HCT116 (cell line): Measurements from ENCODE around the gene RCC2. TPM values are rescaled to one million over a fixed set of nuclear protein-coding genes. Genes with fewer than 3 reads are reported as not detected.

Source experiments
- ATAC-seq: fragments of 200-7000 bp; cut with Tn5 transposase; 2 replicates; pipeline ENCODE4 v1.9.1; 2020; ENCODE audit warnings: mild to moderate bottlenecking, moderate library complexity
- BruUV-seq: library from RNA; stranded (reverse); fragments of 400-500 nt; replicated peaks from 2 replicates; lab custom pipeline; 2021; lab: Mats Ljungman, UMichigan
- CTCF ChIA-PET: fragments of 300-600 bp; sonication (Branson Sonifier 250); formaldehyde crosslinking; loops from one replicate; lab custom pipeline; 2021; ENCODE audit warnings: antibody characterized with exemption; lab: Charles Lee
- POLR2A ChIA-PET: fragments of 300-600, 350-600 bp; sonication (Branson Sonifier 250); formaldehyde crosslinking; loops from one replicate; lab custom pipeline; 2021; ENCODE audit warnings: antibody characterized with exemption; lab: Charles Lee
- RAD21 ChIA-PET, 2 experiments: fragments of 300-600 bp; sonication (Branson Sonifier 250); formaldehyde crosslinking; loops; one replicate each; lab custom pipeline; 2023; ENCODE audit warnings: low total read pairs in 2 of 2; ENCODE audit not compliant: uncharacterized antibody in 2 of 2, unreplicated experiment in 2 of 2, low non-redundant PET in 1 of 2; lab: Charles Lee
- DNase-seq: peaks from one replicate; pipeline ENCODE4 v3.0.0-alpha.2; 2010; ENCODE audit warnings: low read depth, low spot score
- H2AFZ ChIP-seq: fragments of 200-600 bp; shearing (Covaris generic), sonication (generic); 2 replicates; pipeline ENCODE4 v1.6.1; 2017; ENCODE audit warnings: low read depth, mixed run types, mixed read lengths, antibody characterized with exemption, low read length; ENCODE audit not compliant: poor library complexity, severe bottlenecking
- H3K27ac ChIP-seq: 2 replicates; pipeline ENCODE4 v1.5.1; 2012; ENCODE audit warnings: low read depth, low read length
- H3K27me3 ChIP-seq: fragments of 200-600 bp; sonication (generic); 2 replicates; pipeline ENCODE4 v1.6.1; 2016; ENCODE audit warnings: mixed run types, low read length, mixed read lengths; ENCODE audit not compliant: insufficient read depth
- H3K36me3 ChIP-seq, 2 experiments: fragments of 200-500 bp in 1 of 2; fragments of 200-600 bp in 1 of 2; sonication (Bioruptor generic) in 1 of 2; sonication (generic) in 1 of 2; 2 replicates each; pipeline versions ENCODE4 v1.5.1 to v1.6.1; 2014 to 2016; ENCODE audit warnings: low read length in 2 of 2, inconsistent platforms in 1 of 2, mixed read lengths in 1 of 2, mixed run types in 1 of 2; ENCODE audit not compliant: insufficient read depth in 2 of 2, control insufficient read depth in 1 of 2
- H3K4me1 ChIP-seq, 2 experiments: fragments of 200-600 bp in 1 of 2; sonication (generic) in 1 of 2; 2 replicates each; pipeline versions ENCODE4 v1.5.1 to v1.6.1; 2012 to 2017; ENCODE audit warnings: low read length in 2 of 2, inconsistent platforms in 1 of 2, mild to moderate bottlenecking in 1 of 2, mixed read lengths in 1 of 2, mixed run types in 1 of 2, moderate library complexity in 1 of 2; ENCODE audit not compliant: insufficient read depth in 2 of 2, control insufficient read depth in 1 of 2
- H3K4me2 ChIP-seq: fragments of 200-600 bp; sonication (generic); 2 replicates; pipeline ENCODE4 v1.6.1; 2017; ENCODE audit warnings: mixed run types, low read length, mixed read lengths
- H3K4me3 ChIP-seq, 2 experiments: fragments of 200-600 bp in 1 of 2; sonication (generic) in 1 of 2; replicated peaks in 1 of 2; 2 replicates each; pipeline ENCODE4 v1.5.1; 2011 to 2016; ENCODE audit warnings: low read length in 2 of 2, control low read depth in 1 of 2, low read depth in 1 of 2, mild to moderate bottlenecking in 1 of 2, mixed read lengths in 1 of 2, mixed run types in 1 of 2
- H3K79me2 ChIP-seq: fragments of 200-600 bp; sonication (generic); 2 replicates; pipeline ENCODE4 v1.6.1; 2017; ENCODE audit warnings: mild to moderate bottlenecking, mixed run types, low read length, moderate library complexity, mixed read lengths; ENCODE audit not compliant: insufficient read depth
- H3K9ac ChIP-seq: fragments of 200-600 bp; sonication (generic); 2 replicates; pipeline ENCODE4 v1.6.1; 2016; ENCODE audit warnings: low read length, mixed read lengths
- H3K9me2 ChIP-seq: fragments of 200-600 bp; sonication (generic), shearing (Covaris generic); 2 replicates; pipeline ENCODE4 v1.6.1; 2017; ENCODE audit warnings: mixed run types, mild to moderate bottlenecking, moderate library complexity; ENCODE audit not compliant: insufficient read depth
- H3K9me3 ChIP-seq, 2 experiments: fragments of 200-500 bp in 1 of 2; fragments of 200-600 bp in 1 of 2; sonication (Bioruptor generic) in 1 of 2; sonication (generic) in 1 of 2; 2 replicates each; pipeline ENCODE4 v1.6.1; 2014 to 2017; ENCODE audit warnings: low read length in 2 of 2, mixed read lengths in 2 of 2, inconsistent platforms in 1 of 2, low read depth in 1 of 2, mild to moderate bottlenecking in 1 of 2, mixed run types in 1 of 2, moderate library complexity in 1 of 2; ENCODE audit not compliant: control insufficient read depth in 1 of 2, insufficient read depth in 1 of 2
- H4K20me1 ChIP-seq: fragments of 200-600 bp; sonication (generic), shearing (Covaris generic); 2 replicates; pipeline ENCODE4 v1.6.1; 2017; ENCODE audit warnings: mixed run types, mild to moderate bottlenecking, moderate library complexity; ENCODE audit not compliant: insufficient read depth
- CBX3 ChIP-seq: IDR thresholded peaks from 2 replicates; pipeline ENCODE4 v1.6.1; 2012; ENCODE audit warnings: low read depth
- EGR1 ChIP-seq: IDR thresholded peaks from 2 replicates; pipeline ENCODE4 v1.6.1; 2012; ENCODE audit warnings: low read depth
- ELF1 ChIP-seq: IDR thresholded peaks from 2 replicates; pipeline ENCODE4 v1.6.1; 2012; ENCODE audit warnings: low read depth, borderline replicate concordance
- JUND ChIP-seq: IDR thresholded peaks from 2 replicates; pipeline ENCODE4 v1.6.1; 2012
- POLR2A ChIP-seq: IDR thresholded peaks from 2 replicates; pipeline ENCODE4 v1.7.0; 2011; ENCODE audit warnings: borderline replicate concordance; ENCODE audit not compliant: insufficient read depth, insufficient read length; ENCODE audit errors: extremely low read depth
- REST ChIP-seq: IDR thresholded peaks from 2 replicates; pipeline ENCODE4 v1.6.1; 2012; ENCODE audit warnings: low read depth
- intact Hi-C: fragments of 100-400 bp; cut with micrococcal nuclease; formaldehyde crosslinking; loops from 2 replicates; pipeline ENCODE4 v1.10.0; 2022
- total RNA-seq: library from RNA; stranded (reverse); gene quantifications from one replicate; pipeline ENCODE4 v1.2.1, GENCODE V29; 2021; ENCODE audit not compliant: unreplicated experiment

Gene RCC2
- total RNA-seq, 1 experiment from 2014 or later = 178 TPM

GRCh38 chr1:17439250-17440073 lies at the start of gene RCC2 (continued):
- TF ChIP-seq REST (no peak), CBX3 (no peak), EGR1 (no peak), JUND (no peak), POLR2A (peak; percentile 71), ELF1 (no peak)

- H3K27ac ChIP-seq = no peak overlapping the region
- no peak for ATAC-seq
- H3K4me2 ChIP-seq = no peak overlapping the region
- no peaks in the 10 kb centered on the region for H3K36me3 ChIP-seq
- CTCF ChIA-PET = interaction anchor here (0.8 kb wide), 1 partner anchor 865 kb away, joined by 3 read pairs; no protein-coding TSS in a partner anchor
- no peaks in the 10 kb centered on the region for H3K79me2 ChIP-seq
- no peaks in the 10 kb centered on the region for H3K9me3 ChIP-seq
- no peak overlapping the region for H3K9ac ChIP-seq
- no peak overlapping the region for H3K4me3 ChIP-seq
- POLR2A ChIA-PET = no interaction called here
- intact Hi-C loops = loop anchor here (10.0 kb wide), 1 partner anchor 431 kb away; the partner anchor contains the start of gene SDHB
- no peaks in the 10 kb centered on the region for H3K27me3 ChIP-seq
- H2AFZ ChIP-seq = no peak overlapping the region
- no peaks in the 10 kb centered on the region for H3K9me2 ChIP-seq
- no peak for TF ChIP-seq JUND
- TF ChIP-seq, all 23 proteins: peak for 0
- H4K20me1 ChIP-seq = no peaks in the 10 kb centered on the region
- no TSS peak for BruUV-seq
- DNase-seq = no peak
- RAD21 ChIA-PET = no interaction called here
- peaks cover 19 to 43% of the 10 kb centered on the region in 2 experiments for H3K4me1 ChIP-seq
Measured at GRCh38 chr1:17486242-17486641, 46.8 kb upstream of the RCC2 start.
